Skeletal muscle cell (primary cell): ENCODE results near the gene AGAP2.
A peak's percentile ranks its signal among the peaks of the same experiment; 100 is the strongest.
"Not testable (repeated sequence)": the region's sequence is repeated elsewhere in the genome, so short reads cannot be mapped to it uniquely, and the experiment has no call there.

Experiments
- DNase-seq: peaks from one replicate; pipeline ENCODE4 v3.0.0-alpha.2; 2010; ENCODE audit warnings: low read depth
- H3K4me3 ChIP-seq: 2 replicates; pipeline ENCODE4 v1.5.1; 2011; ENCODE audit warnings: low read depth, mild to moderate bottlenecking, control low read depth, low read length, moderate library complexity

The AGAP2 gene

DNA sequence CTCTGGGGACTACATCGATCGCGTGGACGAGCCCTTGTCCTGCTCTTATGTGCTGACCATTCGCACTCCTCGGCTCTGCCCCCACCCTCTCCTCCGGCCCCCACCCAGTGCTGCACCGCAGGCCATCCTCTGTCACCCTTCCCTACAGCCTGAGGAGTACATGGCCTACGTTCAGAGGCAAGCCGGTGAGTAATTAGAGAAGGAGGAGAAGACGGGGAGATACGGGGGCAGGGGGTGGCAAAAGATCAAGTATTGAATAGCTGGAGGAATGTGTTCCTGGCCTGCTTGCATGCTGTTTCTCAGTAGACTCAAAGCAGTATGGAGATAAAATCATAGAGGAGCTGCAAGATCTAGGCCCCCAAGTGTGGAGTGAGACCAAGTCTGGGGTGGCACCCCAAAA lies 22.8 kb downstream of the AGAP2 start:
- DNase-seq, result no peak
- no peak overlapping the region for H3K4me3 ChIP-seq

DNA sequence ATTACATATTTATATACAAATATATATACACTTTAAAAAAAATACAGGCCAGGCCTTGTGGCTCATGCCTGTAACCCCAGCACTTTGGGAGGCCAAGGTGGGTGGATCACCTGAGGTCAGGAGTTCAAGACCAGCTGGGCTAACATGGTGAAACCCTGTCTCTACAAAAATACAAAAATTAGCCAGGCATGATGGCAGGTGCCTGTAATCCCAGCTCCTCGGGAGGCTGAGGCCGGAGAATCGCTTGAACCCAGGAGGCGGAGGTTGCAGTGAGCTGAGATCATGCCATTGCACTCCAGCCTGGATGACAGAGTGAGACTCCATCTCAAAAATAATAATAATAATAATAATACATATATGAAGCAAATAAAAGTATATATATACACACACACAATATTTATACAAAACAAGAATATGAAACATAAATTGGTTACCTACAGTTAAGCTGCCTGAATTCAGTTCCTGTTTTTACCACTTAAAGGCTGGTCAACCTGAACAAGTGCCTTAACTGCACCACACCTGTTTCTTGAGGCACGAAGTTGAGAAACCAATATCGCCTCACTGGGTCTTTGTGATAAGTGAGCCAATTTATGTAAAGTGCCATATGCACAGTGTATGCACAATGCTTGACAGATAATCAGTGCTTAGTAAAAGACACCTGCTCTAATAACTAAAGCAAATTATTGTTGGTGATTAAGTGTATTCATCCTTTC lies 23.4 kb downstream of the AGAP2 start:
- not testable (repeated sequence) for H3K4me3 ChIP-seq, DNase-seq

DNA sequence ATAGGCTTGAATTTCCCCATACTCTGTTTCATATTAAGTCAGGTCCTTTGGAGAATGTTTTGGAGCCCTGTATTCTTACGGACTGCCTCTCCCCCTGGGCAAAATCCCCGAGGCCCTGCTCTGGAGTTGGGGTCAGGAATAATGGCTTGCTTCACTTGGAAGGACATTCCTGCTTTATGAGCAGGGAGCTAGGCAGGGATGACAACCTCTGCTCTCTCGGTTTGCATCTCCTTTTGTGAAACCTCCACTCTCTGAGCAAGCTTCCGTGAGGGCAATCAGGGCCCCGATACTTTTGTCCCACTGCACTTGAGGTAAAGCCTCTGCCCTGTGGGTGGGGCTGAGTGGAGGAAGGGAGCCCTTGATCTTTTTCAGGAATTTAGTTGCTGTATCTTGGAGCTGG lies 25.3 kb downstream of the AGAP2 start:
- DNase-seq, result no peak
- no peak overlapping the region for H3K4me3 ChIP-seq

DNA sequence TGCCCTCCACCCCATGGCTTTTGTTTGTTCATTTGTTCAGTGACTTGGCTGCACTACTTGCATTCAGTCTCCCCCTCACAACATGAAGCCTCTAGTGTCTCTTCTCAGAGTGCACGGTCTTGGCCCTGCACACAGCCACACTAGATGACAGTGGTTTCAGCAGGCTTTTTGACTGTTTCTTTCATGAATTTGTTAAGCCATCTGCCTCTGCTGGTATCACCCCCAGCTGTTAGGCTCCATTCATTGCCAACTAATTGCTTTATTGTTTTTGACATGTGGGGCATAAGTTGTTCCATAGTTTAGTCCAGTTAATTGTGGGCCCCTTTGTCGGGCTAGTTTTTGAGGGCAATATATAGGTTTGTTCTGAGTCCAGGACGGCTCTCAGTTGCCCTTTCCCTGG lies 25.8 kb downstream of the AGAP2 start:
- DNase-seq, result no peak
- H3K4me3 ChIP-seq, result no peak overlapping the region

DNA sequence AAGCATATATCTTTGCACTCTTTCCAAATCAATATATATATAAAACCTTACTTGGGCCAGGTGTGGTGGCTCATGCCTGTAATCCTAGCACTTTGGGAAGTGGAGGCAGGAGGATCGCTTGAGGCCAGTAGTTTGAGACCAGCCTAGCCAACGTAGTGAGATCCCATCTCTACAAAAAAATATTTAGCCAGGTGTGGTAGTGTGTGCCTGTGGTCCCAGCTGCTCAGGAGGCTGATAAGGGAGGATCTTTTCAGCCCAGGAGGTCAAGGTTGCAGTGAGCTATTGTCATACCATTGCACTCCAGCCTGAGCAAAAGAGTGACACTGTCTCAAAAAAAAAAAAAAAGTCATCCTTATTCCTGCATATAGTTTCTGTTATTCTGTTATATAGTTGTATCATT lies 30.2 kb downstream of the AGAP2 start:
- no peak overlapping the region for H3K4me3 ChIP-seq
- DNase-seq, result no peak

DNA sequence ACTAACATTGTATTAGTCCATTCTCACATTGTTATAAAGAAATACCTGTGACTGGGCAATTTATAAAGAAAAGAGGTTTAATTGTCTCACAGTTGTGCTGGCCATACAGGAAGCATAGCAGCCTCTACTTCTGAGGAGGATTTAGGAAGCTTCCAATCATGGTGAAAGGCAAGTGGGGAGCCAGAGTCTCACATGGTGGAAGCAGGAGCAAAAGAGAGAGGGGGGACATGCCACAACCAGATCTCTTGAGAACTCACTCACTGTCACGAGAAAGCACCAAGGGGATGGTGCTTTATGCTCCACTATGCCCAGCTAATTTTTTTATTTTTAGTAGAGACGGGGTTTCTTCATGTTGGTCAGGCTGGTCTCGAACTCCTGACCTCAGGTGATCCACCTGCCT lies 31.3 kb downstream of the AGAP2 start:
- H3K4me3 ChIP-seq, result no peak overlapping the region

DNA sequence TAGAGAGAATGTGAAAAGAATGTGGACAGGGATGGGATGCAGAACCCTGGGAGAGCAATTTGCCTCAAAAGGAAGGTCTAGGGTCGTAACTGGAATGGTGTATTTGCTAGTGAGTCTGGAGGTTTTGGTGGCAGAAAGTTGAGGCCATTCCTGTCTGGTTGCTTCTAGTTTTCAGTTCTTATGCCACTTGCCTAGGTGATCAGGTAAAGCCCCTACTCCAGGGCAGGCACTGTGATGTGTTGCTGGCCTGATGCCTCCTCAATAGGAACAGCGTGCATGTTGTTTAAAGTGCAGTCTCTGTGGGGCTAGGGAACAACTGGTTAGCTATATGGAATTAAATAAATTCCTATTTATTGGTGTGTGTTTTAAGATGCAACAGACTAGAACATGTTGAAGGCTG lies 38.2 kb downstream of the AGAP2 start:
- DNase-seq, result no peak
- H3K4me3 ChIP-seq, result no peak overlapping the region

More for the DNA sequence above, 31.3 kb downstream of the AGAP2 start:
- DNase-seq, result no peak

DNA sequence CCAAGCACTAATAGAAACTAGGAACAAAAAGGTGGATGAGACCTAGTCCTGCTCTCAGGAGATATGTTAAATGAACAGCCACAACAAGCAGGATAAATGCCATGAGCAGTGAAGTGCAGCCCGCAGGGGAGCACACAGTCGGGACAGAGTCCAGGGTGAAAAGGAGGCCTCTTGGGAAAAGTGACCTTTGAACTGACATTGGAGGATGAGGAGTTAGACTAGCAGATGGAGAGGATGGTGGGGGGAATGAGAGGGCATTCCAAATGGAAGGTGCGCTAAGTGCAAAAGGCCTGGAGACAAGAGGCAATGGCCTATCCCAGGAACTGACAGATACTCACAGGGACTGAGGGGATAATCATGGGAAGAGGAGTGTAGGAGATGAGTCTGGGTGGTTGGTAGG lies 40.1 kb downstream of the AGAP2 start:
- H3K4me3 ChIP-seq, result no peak overlapping the region
- no peak for DNase-seq

DNA sequence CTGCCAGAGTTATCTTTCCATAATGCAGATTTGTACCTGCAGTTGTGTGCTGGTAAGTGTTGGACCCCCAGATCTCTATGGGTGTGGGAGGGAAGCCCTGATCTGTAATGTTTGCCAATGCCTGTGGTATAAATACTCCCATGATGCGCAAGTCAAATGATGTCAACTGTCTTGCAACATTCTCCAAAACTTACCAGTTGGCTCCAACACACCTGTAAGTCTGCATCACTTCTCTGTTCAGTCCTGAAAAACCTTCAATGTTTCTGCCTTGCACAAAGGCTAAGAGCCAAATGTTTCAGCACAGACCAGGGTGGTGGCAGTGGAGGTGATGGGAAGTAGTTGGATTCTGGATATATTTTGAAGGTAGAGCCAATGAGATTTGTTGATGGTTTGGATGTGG lies 41.5 kb downstream of the AGAP2 start:
- H3K4me3 ChIP-seq, result no peak overlapping the region
- no peak for DNase-seq

DNA sequence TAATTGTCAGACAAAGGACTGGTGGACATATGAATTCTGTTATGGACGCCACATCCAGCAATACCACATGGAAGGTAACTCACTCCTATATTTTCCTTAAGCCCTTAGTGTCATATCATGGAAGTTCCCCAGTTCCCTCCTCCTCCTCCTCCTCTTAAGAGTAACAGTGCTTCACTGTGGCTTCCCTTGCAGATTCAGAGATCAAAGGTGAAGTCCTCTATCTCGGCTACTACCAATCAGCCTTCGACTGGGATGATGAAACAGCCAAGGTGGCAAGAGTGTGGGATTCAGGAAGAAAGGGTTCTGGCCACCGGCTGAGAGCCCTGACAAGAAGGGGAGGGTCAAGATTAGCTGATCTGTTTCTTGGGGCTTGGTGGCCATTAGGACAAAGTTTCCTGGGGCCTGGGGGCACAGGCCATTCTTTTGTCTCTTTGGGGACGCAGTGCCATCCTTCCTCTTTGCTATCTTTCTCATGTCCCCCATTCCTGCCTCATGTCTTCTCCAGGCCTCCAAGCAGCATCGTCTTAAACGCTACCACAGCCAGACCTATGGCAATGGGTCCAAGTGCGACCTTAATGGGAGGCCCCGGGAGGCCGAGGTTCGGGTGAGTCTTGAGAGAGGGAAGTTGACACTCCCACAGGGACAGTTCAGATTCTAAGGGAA lies 42.6 kb downstream of the AGAP2 start:
- DNase-seq, result no peak
- H3K4me3 ChIP-seq, result no peak overlapping the region

DNA sequence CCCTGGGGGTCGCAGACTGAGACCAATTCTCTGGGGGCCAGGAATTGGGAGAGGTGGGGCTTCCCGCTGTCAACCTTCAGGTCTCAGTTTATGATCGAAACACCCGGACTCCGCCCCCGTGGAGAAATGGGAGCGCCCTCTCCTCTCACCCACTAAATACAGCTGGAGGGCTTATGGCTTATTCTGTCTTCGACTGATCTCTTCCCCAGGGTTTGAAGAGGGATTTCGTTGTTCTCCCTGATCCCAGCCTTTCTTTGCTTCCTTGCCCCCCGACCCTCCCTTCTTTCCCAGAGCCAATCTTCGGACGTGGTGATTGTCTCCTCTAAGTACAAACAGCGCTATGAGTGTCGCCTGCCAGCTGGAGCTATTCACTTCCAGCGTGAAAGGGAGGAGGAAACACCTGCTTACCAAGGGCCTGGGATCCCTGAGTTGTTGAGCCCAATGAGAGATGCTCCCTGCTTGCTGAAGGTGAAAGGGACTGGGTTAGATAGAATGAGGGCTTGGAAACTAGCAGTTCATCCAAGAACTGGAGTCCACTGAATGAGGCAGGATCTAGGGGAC lies 44.0 kb downstream of the AGAP2 start:
- no peak for DNase-seq
- peak overlapping the region; percentile 95 for H3K4me3 ChIP-seq

DNA sequence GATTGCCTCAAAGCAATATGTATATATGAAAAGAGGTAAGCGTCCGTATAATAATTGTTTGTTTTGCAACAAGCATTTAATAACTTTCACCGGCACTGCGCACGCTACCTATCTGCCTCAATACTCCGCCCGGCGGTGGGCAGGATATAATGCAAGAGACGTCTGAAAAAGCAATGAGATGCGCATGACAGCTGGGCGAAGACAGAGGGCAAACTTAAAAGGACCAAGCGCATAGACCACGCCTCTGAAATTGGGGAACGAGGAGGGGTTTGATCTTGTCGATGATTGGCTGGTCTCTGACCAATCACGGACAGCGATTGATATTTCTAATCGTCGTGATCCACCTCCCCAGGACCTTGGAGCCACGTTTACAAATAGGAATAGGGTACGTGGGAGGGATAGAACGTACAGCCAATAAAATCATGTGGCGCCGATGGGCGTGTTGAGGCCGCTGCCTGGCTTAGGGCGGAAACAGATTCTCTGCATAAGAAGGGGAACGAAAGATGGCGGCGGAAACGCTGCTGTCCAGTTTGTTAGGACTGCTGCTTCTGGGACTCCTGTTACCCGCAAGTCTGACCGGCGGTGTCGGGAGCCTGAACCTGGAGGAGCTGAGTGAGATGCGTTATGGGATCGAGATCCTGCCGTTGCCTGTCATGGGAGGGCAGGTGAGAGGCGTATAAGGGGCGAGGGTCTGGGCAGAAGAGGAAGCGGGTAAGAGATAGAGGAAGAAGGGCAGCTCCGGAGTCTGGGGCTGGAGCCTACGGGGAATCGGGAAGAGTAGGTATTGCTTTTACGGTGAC lies 44.7 kb downstream of the AGAP2 start, which contains the start of gene OS9:
TSS of gene OS9 (plus strand) at position 474 of the 800 bp plus-strand sequence. CDS start at position 504, 30 bp downstream.
- peak within 1 kb of the TSS; percentile 95 for H3K4me3 ChIP-seq
- DNase-seq, result peak; percentile 99

DNA sequence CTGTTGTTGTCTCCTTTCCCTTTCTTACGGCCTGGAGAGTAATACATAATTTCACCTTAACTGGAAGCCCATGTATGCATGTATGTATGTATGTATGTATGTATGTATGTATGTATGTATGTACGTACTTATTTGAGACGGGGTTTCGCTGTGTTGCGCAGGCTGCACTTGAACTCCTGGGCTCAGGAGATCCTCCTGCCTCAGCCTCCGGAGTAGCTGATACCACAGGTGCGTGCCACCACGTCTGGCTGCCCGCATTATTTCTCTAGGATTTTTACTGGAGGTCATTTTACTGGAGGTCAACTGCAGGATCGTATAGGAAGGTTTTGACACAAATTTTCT lies 45.3 kb downstream of the AGAP2 start:
- DNase-seq, result no peak
- H3K4me3 ChIP-seq, result peak overlapping the region; percentile 3

DNA sequence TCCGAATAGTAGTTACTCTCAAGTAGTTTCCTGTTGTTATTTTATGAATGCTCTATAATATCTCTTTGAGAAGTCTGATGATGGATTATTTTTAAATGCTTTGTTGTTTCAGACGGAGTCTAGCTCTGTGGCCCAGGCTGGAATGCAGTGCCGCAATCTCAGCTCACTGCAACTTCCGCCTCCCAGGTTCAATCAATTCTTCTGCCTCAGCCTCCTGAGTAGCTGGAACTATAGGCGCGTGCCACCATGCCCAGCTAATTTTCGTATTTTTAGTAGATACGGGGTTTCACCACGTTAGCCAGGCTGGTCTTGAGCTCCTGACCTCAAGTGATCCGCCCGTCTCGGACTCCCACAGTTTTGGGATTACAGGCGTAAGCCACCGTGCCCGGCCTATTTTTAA lies 46.0 kb downstream of the AGAP2 start:
- no peak overlapping the region for H3K4me3 ChIP-seq
- DNase-seq, result no peak

DNA sequence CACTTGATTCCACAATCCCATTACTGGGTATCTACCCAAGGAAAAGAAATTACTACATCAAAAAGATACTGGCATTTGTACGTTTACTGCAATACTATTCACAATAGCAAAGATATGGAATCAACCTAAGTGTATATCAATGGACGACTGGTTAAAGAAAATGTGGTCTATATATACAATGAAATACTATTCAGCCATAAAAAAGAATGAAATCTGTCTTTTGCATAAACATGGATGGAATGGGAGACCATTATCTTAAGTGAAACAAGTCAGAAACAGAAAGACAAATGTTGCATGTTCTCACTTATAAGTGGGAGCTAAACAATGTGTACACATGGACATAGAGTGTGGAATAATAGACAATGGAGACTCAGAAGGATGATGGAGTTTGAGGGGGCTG lies 49.6 kb downstream of the AGAP2 start:
- H3K4me3 ChIP-seq, result no peak overlapping the region
- DNase-seq, result no peak

DNA sequence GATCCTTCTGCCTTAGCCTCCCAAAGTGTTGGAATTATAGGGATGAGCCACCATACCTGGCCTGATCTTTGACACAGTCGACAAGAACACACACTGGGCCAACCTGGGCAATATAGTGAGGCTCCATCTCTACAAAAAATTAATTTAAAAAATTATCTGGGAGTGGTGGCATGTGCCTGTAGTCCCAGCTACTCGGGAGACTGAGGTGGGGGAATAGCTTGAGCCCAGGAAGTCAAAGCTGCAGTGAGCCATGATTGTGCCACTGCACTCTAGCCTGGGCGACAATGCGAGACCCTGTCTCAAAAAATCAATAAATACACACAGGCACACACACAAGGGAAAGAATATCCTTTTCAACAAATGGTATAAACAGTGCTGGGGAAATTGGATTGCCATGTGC lies 50.7 kb downstream of the AGAP2 start:
- no peak for DNase-seq
- H3K4me3 ChIP-seq, result no peak overlapping the region

DNA sequence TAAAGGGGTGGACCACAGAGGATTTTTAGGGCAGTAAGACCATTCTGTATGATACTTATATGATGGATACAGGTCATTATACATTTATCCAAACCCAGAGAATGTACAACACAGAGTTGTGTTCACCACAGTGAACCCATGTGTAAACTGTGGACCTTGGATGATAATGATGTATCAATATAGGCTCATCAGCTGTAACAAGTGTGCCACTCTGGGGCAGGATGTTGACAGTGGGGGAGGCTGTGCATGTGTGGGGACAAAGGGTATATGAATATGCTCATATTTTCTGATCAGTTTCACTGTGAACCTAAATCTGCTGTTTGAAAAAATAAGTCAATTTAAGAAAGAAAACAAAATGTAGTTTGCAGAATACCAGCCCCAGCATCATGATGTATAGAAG lies 58.8 kb downstream of the AGAP2 start:
- no peak overlapping the region for H3K4me3 ChIP-seq
- DNase-seq, result no peak

DNA sequence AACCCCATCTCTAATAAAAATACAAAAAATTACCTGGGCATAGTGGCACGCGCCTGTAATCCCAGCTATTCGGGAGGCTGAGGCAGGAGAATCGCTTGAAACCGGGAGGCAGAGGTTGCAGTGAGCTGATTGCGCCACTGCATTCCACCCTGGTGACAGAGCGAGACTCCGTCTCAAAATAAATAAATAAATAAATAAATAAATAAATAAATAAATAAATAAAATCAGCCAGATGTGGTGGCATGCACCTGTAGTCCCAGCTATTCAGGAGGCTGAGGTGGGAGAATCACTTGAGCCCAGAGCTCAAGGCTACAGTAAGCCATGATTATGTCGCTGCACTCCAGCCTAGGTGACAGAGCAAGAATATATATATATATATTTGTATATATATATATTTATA lies 60.6 kb downstream of the AGAP2 start:
- not testable (repeated sequence) for DNase-seq, H3K4me3 ChIP-seq

DNA sequence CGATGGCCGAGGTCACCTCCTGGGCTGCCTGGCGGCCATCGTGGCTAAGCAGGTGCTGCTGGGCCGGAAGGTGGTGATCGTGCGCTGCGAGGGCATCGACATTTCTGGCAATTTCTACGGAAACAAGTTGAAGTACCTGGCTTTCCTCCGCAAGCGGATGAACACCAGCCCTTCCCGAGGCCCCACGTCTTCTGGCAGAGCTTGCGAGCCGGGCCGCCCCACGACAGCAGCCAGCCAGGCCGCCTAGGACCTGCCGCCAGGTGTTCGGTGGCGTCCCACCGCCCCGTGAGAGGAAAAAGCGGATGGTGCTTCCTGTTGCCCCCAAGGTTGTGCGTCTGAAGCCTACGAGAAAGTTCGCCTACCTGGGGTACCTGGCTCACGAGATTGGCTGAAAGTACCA lies 63.9 kb downstream of the AGAP2 start:
- no peak for DNase-seq
- H3K4me3 ChIP-seq, result no peak overlapping the region
